MCF 10A (cell line): ENCODE data around the gene DEFB113. TPM values are rescaled to one million over a fixed set of nuclear protein-coding genes. Genes with fewer than 3 reads are reported as not detected.

Source experiments
- BruUV-seq: library from RNA; stranded (reverse); fragments of 400-500 nt; replicated peaks from 2 replicates; lab custom pipeline; 2021; lab: Mats Ljungman, UMichigan
- CTCF ChIA-PET: fragments of 300-600 bp; sonication (Branson Sonifier 250); formaldehyde crosslinking; extraction: SDS; loops from one replicate; lab custom pipeline; 2021; ENCODE audit warnings: antibody characterized with exemption, inconsistent platforms; lab: Yijun Ruan, JAX
- POLR2A ChIA-PET: fragments of 300-600, 350-650 bp; sonication (Branson Sonifier 250); formaldehyde crosslinking; extraction: SDS; loops from one replicate; lab custom pipeline; 2020; ENCODE audit warnings: antibody characterized with exemption, inconsistent platforms; lab: Yijun Ruan, JAX
- DNase-seq: peaks from one replicate; pipeline ENCODE4 v3.0.0-alpha.2; 2018; ENCODE audit not compliant: unreplicated experiment
- H3K27ac Mint-ChIP-seq: one replicate; pipeline ENCODE4 v1.8.0; 2022; ENCODE audit warnings: mild to moderate bottlenecking, low read depth, mixed read lengths; ENCODE audit not compliant: unreplicated experiment
- H3K27me3 Mint-ChIP-seq: one replicate; pipeline ENCODE4 v1.8.0; 2022; ENCODE audit warnings: mixed read lengths; ENCODE audit not compliant: insufficient read depth, unreplicated experiment
- H3K36me3 Mint-ChIP-seq: one replicate; pipeline ENCODE4 v1.8.0; 2022; ENCODE audit warnings: mild to moderate bottlenecking, moderate library complexity, mixed read lengths; ENCODE audit not compliant: insufficient read depth, unreplicated experiment
- H3K4me1 Mint-ChIP-seq: one replicate; pipeline ENCODE4 v1.8.0; 2022; ENCODE audit warnings: mixed read lengths; ENCODE audit not compliant: insufficient read depth, unreplicated experiment
- H3K4me3 Mint-ChIP-seq: one replicate; pipeline ENCODE4 v1.8.0; 2022; ENCODE audit warnings: mild to moderate bottlenecking, moderate library complexity, mixed read lengths; ENCODE audit not compliant: unreplicated experiment
- H3K9me3 Mint-ChIP-seq: one replicate; pipeline ENCODE4 v1.8.0; 2022; ENCODE audit warnings: mixed read lengths; ENCODE audit not compliant: unreplicated experiment
- intact Hi-C: fragments of 100-400 bp; cut with micrococcal nuclease; formaldehyde crosslinking; loops from 2 replicates; pipeline ENCODE4 v1.14.1; 2022
- total RNA-seq: library from RNA; stranded (reverse); gene quantifications from 2 replicates; pipeline ENCODE4 v1.2.3, GENCODE V29; 2022
- TF ChIP-seq, protein P1 (sequence below): fragments of 200-600 bp; IDR thresholded peaks from one replicate; pipeline ENCODE4 v1.8.0; 2022; ENCODE audit warnings: antibody characterized with exemption, mild to moderate bottlenecking; ENCODE audit not compliant: unreplicated experiment

Gene DEFB113
- total RNA-seq, 1 experiment from 2014 or later: not detected

DNA sequence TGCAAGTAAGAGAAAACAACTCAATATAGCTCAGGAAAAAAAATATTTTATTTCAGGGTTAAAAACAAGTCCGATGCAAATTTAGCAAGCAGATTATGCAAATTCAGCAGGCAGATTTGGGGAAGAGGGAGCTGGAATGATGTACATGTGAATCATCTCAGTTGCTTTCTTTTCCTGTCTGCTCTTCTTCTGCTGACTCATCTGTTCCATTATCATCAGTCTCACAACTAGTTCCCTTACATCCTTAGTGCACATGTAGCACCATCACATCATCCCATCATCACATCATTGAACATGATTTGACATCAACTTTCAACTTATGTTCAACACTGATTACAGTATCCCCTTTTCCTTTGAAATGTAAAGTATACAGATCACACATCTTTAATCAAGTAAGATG, 11.5 kb upstream of the DEFB113 start:
- H3K27ac Mint-ChIP-seq: no peak overlapping the region
- no peaks in the 10 kb centered on the region for H3K36me3 Mint-ChIP-seq
- DNase-seq: peak; percentile 16
- H3K4me1 Mint-ChIP-seq: no peaks in the 10 kb centered on the region
- H3K4me3 Mint-ChIP-seq: no peak overlapping the region
- BruUV-seq: no TSS peak
- ChIA-PET CTCF (no interaction called here), POLR2A (no interaction called here)
- no peaks in the 10 kb centered on the region for H3K27me3 Mint-ChIP-seq
- intact Hi-C loops: no loop called here
- TF ChIP-seq, protein P1, sequence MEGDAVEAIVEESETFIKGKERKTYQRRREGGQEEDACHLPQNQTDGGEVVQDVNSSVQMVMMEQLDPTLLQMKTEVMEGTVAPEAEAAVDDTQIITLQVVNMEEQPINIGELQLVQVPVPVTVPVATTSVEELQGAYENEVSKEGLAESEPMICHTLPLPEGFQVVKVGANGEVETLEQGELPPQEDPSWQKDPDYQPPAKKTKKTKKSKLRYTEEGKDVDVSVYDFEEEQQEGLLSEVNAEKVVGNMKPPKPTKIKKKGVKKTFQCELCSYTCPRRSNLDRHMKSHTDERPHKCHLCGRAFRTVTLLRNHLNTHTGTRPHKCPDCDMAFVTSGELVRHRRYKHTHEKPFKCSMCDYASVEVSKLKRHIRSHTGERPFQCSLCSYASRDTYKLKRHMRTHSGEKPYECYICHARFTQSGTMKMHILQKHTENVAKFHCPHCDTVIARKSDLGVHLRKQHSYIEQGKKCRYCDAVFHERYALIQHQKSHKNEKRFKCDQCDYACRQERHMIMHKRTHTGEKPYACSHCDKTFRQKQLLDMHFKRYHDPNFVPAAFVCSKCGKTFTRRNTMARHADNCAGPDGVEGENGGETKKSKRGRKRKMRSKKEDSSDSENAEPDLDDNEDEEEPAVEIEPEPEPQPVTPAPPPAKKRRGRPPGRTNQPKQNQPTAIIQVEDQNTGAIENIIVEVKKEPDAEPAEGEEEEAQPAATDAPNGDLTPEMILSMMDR: no peak
- H3K9me3 Mint-ChIP-seq: no peaks in the 10 kb centered on the region

DNA sequence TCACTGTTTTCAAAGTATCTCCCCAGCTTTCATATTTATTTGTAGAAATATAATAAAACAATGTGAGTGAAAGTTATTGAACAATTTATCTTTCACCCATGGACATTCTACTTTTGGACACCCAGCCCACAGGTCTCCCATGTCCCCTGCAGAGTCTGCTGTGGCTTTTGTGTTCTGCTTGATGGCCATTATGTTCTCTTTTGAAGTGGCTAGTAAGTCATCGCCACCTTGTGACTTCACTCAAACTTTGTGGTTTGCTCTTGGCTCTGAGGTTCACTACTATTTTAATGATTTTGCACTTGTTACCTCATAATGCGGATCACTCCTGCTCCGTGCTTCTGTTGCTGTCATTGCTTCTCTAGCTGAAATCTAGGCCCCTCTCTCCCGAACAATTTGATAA, 10.2 kb upstream of the DEFB113 start:
- intact Hi-C loops: no loop called here
- Mint-ChIP-seq H3K4me1 (no peaks in the 10 kb centered on the region), H3K27me3 (no peaks in the 10 kb centered on the region), H3K27ac (no peak overlapping the region), H3K9me3 (no peaks in the 10 kb centered on the region), H3K4me3 (no peak overlapping the region), H3K36me3 (no peaks in the 10 kb centered on the region)
- POLR2A ChIA-PET: interaction anchor here (1.6 kb wide), 1 partner anchor 11 kb away, joined by 5 read pairs; no protein-coding TSS in a partner anchor
- no peak for DNase-seq
- BruUV-seq: no TSS peak
- CTCF ChIA-PET: no interaction called here
- TF ChIP-seq, protein P1: no peak

DNA sequence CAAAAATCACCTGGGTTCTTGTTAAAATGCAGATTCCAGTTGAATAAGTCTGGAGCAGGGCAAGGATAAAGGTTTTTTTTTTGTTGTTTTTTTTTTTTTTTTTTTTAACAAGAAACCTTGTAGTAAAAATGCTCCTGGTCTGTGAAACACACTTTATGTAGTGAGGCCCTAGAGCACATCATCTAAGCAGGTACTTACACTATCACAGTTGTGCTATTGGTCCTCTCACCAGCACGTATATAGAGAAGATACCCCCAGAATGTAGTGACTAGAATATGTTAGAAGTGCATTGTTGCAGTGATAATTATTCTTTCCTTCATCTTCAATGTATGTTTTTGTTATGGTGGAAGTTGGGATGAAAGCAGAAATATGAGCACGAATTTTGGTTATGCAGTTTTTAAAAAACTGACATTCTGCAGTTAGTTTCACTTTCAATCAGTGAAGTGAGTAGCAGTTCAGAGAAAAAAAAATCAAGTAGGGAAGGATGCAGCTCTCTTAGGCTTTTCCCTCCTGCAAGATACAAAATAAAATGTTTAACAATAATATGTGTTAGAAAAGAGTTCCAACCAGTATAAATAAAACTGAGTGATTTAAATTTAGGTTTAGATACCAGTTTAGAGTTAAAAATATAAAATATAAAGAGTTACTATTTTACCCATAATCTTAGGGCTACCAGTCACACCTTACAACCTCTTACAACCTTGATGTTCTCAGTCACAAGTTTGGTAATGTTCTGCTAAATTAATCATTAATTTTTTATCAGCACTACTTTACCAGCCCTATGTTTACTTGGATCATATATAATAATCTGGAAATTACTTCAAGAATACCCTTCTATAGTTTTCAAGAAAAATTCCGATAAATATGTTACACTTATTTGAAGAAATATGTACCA, 9.2 kb upstream of the DEFB113 start:
- no peaks in the 10 kb centered on the region for H3K36me3 Mint-ChIP-seq
- no peak for DNase-seq

DNA sequence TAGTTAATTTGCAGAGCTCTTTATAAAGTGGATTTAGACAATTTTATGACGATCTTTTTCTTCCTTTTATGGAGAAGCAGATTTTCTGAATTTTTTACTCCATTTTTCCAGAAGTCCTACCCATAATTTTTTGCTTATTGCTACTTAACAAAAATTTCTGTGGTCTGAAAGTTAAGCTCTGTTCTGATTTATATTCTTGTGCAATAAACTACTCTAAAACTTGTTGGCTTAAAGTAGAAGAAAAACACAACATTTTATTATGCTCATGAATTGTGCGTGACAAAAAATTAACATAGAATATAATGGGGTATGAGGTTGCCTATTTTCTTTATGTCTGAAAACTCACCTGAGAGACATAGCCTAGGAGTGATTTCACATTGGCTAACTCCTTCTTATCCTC, 2.6 kb downstream of the DEFB113 start:
- no peak overlapping the region for H3K27ac Mint-ChIP-seq
- H3K9me3 Mint-ChIP-seq: no peaks in the 10 kb centered on the region
- intact Hi-C loops: no loop called here
- no peaks in the 10 kb centered on the region for H3K36me3 Mint-ChIP-seq
- H3K4me1 Mint-ChIP-seq: no peaks in the 10 kb centered on the region
- DNase-seq: no peak
- no peak overlapping the region for H3K4me3 Mint-ChIP-seq
- H3K27me3 Mint-ChIP-seq: peaks cover 34% of the 10 kb centered on the region
- POLR2A ChIA-PET: interaction anchor here (0.7 to 1.2 kb wide), 2 partner anchors 41 to 93 kb away, joined by 3 read pairs; no protein-coding TSS in a partner anchor
- TF ChIP-seq, protein P1: no peak
- CTCF ChIA-PET: no interaction called here
- BruUV-seq: no TSS peak

More for the DNA sequence above, 9.2 kb upstream of the DEFB113 start:
- no peak overlapping the region for H3K27ac Mint-ChIP-seq
- no TSS peak for BruUV-seq
- intact Hi-C loops: no loop called here
- H3K27me3 Mint-ChIP-seq: peaks cover 5% of the 10 kb centered on the region
- POLR2A ChIA-PET: interaction anchor here (1.6 kb wide), 1 partner anchor 10 kb away, joined by 5 read pairs; no protein-coding TSS in a partner anchor
- H3K4me3 Mint-ChIP-seq: peak overlapping the region; percentile 60
- CTCF ChIA-PET: no interaction called here
- no peaks in the 10 kb centered on the region for H3K9me3 Mint-ChIP-seq
- TF ChIP-seq, protein P1: no peak
- no peaks in the 10 kb centered on the region for H3K4me1 Mint-ChIP-seq
